ENCODE measurements around the gene ZBTB43. TPM values are rescaled to one million over a fixed set of nuclear protein-coding genes. Genes with fewer than 3 reads are reported as not detected.

The ZBTB43 gene
- total and polyA plus RNA-seq, 2 experiments from 2014 or later = 9.7 to 11.8 TPM

GRCh38 chr9:126861707-126862103, 56.9 kb downstream of the ZBTB43 start:
- peak; percentile 41 for DNase-seq (ENCODE audit: low spot score)
- peaks cover 4% of the 10 kb centered on the region; the same call in 1 of the 2 replicates for H3K36me3 ChIP-seq (ENCODE audit: insufficient read depth)
- peaks cover 23% of the 10 kb centered on the region for H3K4me1 ChIP-seq (ENCODE audit: insufficient read depth)
- H3K27ac ChIP-seq (ENCODE audit: low read depth) = peak overlapping the region; percentile 35; the same call in 1 of the 2 replicates
- peaks cover 14% of the 10 kb centered on the region for H3K27me3 Mint-ChIP-seq (ENCODE audit: insufficient read depth, low read depth, poor library complexity)
- no peak for ATAC-seq
- peaks cover 22% of the 10 kb centered on the region for H3K36me3 Mint-ChIP-seq (ENCODE audit: low read depth)
- peaks cover 58% of the 10 kb centered on the region for H3K79me2 ChIP-seq (replicated peaks; ENCODE audit: insufficient read depth)
- no peak overlapping the region for H2AFZ ChIP-seq
- peak overlapping the region; percentile 81 for H3K27ac Mint-ChIP-seq
- H3K4me3 ChIP-seq = peak overlapping the region; percentile 79
- no peaks in the 10 kb centered on the region for H3K27me3 ChIP-seq (ENCODE audit: insufficient read depth)
- peaks cover 23% of the 10 kb centered on the region for H3K4me1 Mint-ChIP-seq
- H3K9me2 ChIP-seq (ENCODE audit: insufficient read depth) = no peaks in the 10 kb centered on the region
- no peaks in the 10 kb centered on the region for H3K9me3 Mint-ChIP-seq
- H3K4me3 Mint-ChIP-seq = peak overlapping the region; percentile 84
- 0 out of 2 replicates have a peak, but pooled peaks cover 4% of the 10 kb centered on the region for H3F3A ChIP-seq (replicated peaks; ENCODE audit: low read depth)
- peak overlapping the region; percentile 93 for H3K4me2 ChIP-seq
- TF ChIP-seq CREB1 (CRISPR knock-in tag; IDR thresholded peaks at IDR 0.05; ENCODE audit: low read depth) (no peak), CTCF (conservative IDR thresholded peaks at IDR 0.05; ENCODE audit: low read depth in 2 of 2) (no peak), EZH2phosphoT487 (IDR thresholded peaks at IDR 0.05; ENCODE audit: unreplicated experiment) (no peak), EZH2 (IDR thresholded peaks at IDR 0.05; ENCODE audit: low read depth, unreplicated experiment) (no peak), JUNB (IDR thresholded peaks at IDR 0.05; ENCODE audit: unreplicated experiment) (no peak), ZNF331 (CRISPR knock-in tag; IDR thresholded peaks at IDR 0.05; ENCODE audit: low read depth) (no peak), ETS1 (IDR thresholded peaks at IDR 0.05) (no peak), NANOG (IDR thresholded peaks at IDR 0.05; ENCODE audit: borderline replicate concordance) (no peak), ZNF462 (CRISPR knock-in tag; IDR thresholded peaks at IDR 0.05) (no peak)
- peaks cover 40% of the 10 kb centered on the region for H4K20me1 ChIP-seq (replicated peaks; ENCODE audit: insufficient read depth)

Data from GM23338 (cell line).